ENCODE data around the gene HLA-DOA.

- no peak for TF ChIP-seq CTCF (IDR thresholded peaks at IDR 0.05)
- TF ChIP-seq EZH2 (IDR thresholded peaks at IDR 0.05): no peak
Measured at GRCh38 chr6:32982702-32983492, 26.5 kb downstream of the HLA-DOA start.

Data from neural progenitor cell (in vitro differentiated cells).